GM12801 (cell line): ENCODE measurements around the gene MARK2.

Source experiments
- CTCF ChIP-seq: IDR thresholded peaks from one replicate; pipeline ENCODE4 v1.5.1; 2011; ENCODE audit warnings: control low read depth; ENCODE audit not compliant: insufficient read length; ENCODE audit errors: extremely low read depth

The MARK2 gene

GRCh38 chr11:63858628-63859550 lies 20.0 kb downstream of the MARK2 start:
- TF ChIP-seq CTCF, result no peak

- TF ChIP-seq CTCF, result no peak
These were observed 24.0 kb downstream of the MARK2 start for GRCh38 chr11:63862923-63863322.

GRCh38 chr11:63866211-63866610 lies 27.3 kb downstream of the MARK2 start:
- no peak for TF ChIP-seq CTCF

- TF ChIP-seq CTCF, result no peak
These were observed 28.6 kb downstream of the MARK2 start for GRCh38 chr11:63867511-63867910.

GRCh38 chr11:63868399-63869064 lies 29.6 kb downstream of the MARK2 start:
- TF ChIP-seq CTCF, result no peak

GRCh38 chr11:63869171-63869591 lies 30.3 kb downstream of the MARK2 start:
- TF ChIP-seq CTCF, result no peak

- TF ChIP-seq CTCF, result no peak
These were observed 30.8 kb downstream of the MARK2 start for GRCh38 chr11:63869683-63870082.
